NCI-H69 (cell line): ENCODE measurements around the gene MYF5.

Source experiments
- DNase-seq: peaks from one replicate; lab custom pipeline; 2025; lab: John Stamatoyannopoulos, UW

MYF5 gene

GRCh38 chr12:80707830-80708258 is 8.9 kb upstream of the MYF5 start:
- DNase-seq = no peak

DNA sequence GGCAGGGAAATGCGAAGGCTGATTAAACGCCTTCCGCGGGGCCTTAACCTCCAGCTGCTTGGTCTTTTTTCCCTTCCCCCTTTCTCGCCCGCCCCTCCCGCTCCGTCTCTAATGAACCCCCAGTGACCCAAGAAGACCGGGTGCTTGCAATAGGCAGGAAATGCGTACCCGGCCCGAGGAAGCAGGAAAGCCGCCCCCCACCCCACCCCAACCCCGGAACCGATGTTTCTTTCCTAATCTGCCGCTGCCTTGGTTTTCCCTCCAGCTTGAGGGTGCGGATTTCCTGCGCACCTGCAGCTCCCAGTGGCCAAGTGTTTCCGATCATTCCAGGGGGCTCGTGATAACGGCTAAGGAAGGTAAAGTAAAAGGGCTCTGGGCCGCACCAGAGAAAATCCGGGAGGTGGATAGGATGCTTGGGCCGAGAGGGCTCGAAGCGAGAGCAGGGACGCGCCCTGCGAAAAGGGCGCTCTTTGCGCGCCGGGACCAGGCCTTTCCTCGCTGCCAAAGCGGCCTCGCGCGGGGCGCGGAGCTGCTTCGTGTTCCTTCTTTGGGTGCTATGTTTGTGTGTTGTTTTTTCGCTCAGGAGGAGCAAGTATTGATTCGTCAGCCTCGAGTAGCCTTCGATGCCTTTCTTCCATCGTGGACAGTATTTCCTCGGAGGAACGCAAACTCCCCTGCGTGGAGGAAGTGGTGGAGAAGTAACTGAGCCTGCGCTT is 8.3 kb upstream of the MYF5 start:
- no peak for DNase-seq

GRCh38 chr12:80708975-80709328 is 7.8 kb upstream of the MYF5 start:
- no peak for DNase-seq

DNA sequence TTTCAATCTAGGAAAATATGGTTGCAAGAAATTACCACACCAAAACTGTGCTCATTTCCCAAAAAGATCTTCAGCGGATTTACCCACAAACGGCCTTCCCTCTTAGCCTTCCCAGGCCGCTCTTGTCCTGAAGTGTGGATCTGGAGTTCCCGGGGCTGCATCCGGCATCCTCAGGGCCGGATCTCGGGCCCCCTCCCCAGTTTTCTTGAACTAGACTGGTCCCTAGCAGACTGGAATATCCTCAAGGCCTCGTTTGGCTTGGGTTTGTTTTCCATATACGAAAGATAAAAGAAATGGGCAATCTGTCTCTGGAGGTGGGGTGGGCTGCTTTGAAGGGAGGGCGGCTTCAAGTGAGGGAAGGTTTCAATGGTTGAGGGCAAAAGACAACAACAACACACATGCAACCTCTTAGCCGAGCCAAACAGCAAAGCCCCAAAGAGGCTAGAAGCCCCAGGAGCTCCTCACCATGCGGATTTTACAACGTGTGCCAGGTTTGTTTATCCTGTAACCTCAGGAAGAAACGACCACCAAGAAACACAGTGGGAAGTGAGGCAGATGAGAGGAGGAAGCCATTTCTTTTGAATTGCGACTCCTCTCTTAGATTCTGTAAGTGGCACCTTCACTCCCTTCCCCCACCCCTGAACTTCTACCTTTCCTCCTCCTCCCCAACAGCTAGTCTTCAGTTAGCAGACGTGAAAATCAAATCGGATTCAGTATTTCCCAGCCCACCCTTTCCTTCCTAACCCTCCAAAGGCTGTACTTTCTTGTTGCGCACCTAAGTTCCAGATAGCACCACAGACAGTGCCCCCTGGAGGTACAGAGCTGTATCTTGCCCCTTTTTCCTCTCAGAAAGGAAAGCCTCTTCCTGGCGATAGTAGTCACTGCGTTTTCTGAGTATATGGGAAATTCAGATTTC is 6.6 kb upstream of the MYF5 start:
- peak; percentile 63 for DNase-seq

DNA sequence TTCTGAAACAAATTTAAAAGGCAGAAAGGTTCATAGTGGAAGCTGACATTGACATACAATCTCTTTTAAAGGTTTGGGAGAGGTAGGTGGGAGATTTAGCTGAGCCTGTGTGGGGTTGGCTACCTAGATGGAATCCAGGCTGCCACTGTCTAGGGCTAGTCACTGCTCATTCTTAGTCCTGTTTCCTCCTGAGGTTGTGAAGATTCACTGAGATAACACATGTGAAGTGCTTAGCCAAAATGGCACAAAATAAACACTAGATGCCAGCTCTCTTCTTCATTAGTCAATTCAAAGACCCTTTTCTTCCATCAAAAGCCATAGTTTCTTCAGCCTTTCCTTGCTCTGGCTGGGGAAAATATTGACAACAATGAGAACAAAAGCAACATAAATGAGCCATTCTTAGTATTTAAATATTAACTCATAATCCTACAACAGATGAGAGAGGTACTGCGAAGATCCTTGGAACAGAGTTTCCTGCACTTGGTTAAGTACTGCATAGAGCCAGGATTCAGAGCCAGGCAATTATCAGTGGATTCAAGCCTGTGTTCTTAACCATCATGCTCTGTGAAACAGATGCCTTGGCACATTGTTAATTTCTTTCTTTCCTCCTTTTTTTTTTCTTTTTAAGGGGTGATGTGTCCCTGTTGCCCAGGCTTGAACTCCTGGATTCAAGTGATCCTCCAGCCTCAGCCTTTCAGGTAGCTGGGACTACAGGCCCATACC is 5.8 kb upstream of the MYF5 start:
- no peak for DNase-seq

DNA sequence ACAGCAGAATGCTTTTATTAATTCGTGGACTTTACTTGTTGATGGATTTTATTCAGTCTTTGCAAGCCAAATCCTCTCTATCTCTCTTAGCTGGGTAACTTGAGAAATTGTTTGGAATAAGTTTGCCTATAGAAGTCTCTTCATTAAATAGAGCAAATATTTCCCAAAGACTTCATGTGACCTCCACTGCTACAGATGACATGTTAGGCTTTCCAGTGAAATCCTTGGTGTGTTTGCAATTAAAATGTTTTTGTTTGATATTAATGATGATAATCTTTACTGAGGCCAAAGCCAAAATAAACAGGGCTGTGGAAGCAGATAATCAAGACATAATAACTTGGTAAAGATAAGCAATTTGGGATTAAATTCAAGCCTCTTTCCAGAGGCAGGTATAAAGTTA is 4.8 kb upstream of the MYF5 start:
- DNase-seq = no peak

GRCh38 chr12:80712866-80713265 is 3.8 kb upstream of the MYF5 start:
- DNase-seq = peak; percentile 38

DNA sequence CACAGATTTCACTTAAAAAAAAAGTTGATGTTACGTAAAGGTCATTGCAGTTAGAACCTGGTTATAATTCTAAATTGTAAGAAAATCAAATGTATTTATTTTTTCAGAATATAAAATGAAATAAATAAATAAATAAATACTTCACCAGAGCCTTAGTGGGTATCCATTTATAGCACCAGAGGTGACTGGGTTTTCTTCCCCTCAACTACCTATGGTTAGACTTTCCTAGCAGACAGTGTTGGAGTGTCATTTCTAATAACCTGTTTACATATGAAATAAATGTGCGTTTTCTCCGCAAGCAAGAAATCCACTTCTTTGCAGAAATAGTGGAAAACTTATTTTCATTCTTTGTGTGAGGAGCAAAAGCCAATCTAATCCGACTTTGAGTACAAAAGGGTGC is 3.3 kb upstream of the MYF5 start:
- DNase-seq = no peak

GRCh38 chr12:80714055-80714454 is 2.7 kb upstream of the MYF5 start:
- DNase-seq = no peak

- DNase-seq = no peak
These were observed 1.9 kb upstream of the MYF5 start for GRCh38 chr12:80714846-80715245.

- DNase-seq = no peak
These were observed 931 bp upstream of the MYF5 start for GRCh38 chr12:80715713-80716249.

GRCh38 chr12:80717856-80718255 is 1.1 kb downstream of the MYF5 start:
- no peak for DNase-seq

GRCh38 chr12:80720516-80720915 is 3.8 kb downstream of the MYF5 start:
- no peak for DNase-seq

GRCh38 chr12:80721326-80721725 is 4.6 kb downstream of the MYF5 start:
- DNase-seq = no peak

GRCh38 chr12:80745851-80746505 is 29.3 kb downstream of the MYF5 start:
- DNase-seq = no peak

DNA sequence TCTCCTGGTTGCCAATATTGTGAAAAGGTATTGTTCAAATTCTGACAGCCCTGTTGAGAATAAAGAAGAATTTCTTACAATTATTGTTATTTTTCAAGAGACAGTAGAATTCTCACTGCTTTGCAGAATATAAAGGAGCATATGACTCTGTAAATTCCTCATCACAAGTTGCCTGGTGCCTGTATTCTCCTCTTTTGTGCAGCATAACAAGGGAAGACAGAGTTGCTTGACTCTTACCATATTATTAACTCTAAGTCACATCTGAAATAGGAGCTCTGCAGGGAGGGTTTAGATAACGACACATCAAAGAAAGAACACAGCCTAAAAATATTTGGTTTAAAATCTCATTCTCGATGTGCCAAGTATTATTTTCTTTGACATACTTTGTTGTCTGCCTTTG is 31.1 kb downstream of the MYF5 start:
- peak; percentile 23 for DNase-seq

DNA sequence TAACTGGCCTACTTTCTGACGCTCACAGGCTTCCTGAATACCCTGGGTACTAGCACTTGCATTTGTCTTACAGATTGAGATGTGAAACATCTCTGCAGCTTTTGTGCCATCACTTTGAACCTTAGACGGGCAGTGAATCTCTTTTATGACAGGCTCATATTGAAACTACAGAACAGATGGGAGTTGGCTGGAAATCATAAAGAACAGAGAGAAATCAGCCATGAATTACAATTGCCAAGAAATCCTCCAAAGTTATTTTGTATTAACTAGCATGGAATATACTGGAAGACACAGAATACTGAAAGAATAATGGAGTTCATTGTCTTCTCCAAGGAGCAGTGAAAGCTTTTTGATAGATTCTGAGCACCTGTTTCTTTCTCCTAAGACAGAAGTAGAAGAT is 32.7 kb downstream of the MYF5 start:
- DNase-seq = peak; percentile 28

DNA sequence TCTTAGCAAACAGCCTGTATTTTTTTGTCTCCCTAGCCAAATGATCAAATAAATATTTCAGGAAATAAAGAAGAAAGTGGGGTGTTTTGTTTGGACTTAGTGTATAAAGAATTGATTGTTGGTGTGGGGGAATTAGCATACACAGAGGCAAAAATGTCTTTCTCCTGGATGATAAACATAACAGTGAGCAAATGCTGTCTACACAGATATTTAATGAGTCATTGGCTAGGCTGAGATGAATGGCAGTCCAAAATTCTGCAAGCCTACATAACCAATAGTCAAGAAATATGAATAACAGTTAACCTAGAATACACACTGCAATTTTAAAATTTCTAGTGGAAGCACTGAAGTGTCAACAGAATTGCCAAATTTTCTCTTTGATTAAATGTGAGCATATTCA is 35.8 kb downstream of the MYF5 start:
- no peak for DNase-seq

GRCh38 chr12:80754274-80754673 is 37.6 kb downstream of the MYF5 start:
- no peak for DNase-seq

- DNase-seq = no peak
These were observed 40.2 kb downstream of the MYF5 start for GRCh38 chr12:80756875-80757274.

DNA sequence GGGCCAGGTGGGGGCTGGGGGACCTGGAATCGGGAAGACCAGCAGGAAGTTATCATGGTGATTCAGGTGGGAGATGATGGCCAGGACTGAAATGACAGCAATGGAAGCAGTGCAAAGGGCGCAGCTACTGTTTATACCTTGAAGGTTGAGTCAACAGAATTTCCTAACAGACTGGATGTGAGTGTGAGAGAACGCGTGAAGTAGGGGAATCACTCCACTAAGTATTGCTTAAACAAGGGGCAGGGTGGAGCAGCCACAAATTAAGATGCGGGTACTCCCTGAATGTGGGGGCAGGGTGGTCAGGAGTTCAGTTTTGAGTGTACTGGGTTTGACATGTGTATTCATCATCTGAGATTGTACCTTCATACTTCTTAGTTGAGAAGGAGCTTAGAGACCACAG is 45.1 kb downstream of the MYF5 start:
- DNase-seq = peak; percentile 11

DNA sequence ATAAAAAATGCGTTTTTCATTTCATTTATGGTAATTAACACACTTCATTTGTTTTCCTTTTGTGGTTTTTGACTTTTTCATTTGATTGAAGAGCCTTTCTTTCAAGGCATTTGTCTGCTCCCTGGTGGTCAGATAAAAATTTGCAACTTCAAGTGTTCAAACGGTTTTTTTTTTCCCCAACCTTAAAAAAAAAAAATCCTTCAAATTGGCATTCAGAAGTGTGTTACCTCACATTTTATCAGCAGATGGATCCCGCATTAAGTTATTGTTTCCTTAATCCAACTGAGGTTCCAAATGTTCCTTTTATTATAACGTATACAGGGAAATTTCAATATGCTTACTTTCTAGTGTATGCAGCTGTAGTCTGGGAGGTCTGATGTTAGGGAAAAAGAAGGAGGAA is 47.2 kb downstream of the MYF5 start:
- peak; percentile 84 for DNase-seq
